PFSK-1 (cell line): Measurements from ENCODE around the gene ZBTB24.

Experiments used
- FOXP2 ChIP-seq: optimal IDR thresholded peaks from 2 replicates; pipeline ENCODE3; 2011; ENCODE audit warnings: borderline replicate concordance, control low read depth, inconsistent platforms; ENCODE audit not compliant: insufficient read depth; ENCODE audit errors: extremely low read length, extremely low read depth
- POLR2AphosphoS5 ChIP-seq: IDR thresholded peaks from 2 replicates; pipeline ENCODE4 v1.6.1; 2012; ENCODE audit warnings: low read depth, mild to moderate bottlenecking, control low read depth, low read length, moderate library complexity
- SIN3A ChIP-seq: IDR thresholded peaks from 2 replicates; pipeline ENCODE4 v1.6.1; 2012; ENCODE audit warnings: mild to moderate bottlenecking, low read length, moderate library complexity, borderline replicate concordance; ENCODE audit not compliant: insufficient read depth
- TAF1 ChIP-seq: IDR thresholded peaks from 2 replicates; pipeline ENCODE4 v1.6.1; 2012; ENCODE audit warnings: low read length, control low read depth, borderline replicate concordance; ENCODE audit not compliant: insufficient read depth
- TF ChIP-seq, protein P1 (sequence below), 2 experiments: IDR thresholded peaks; 2 replicates each; pipeline versions ENCODE4 v1.6.1 to v1.8.0; 2011 to 2012; ENCODE audit warnings: low read depth in 2 of 2, low read length in 2 of 2, control low read depth in 1 of 2, inconsistent platforms in 1 of 2, mild to moderate bottlenecking in 1 of 2, moderate library complexity in 1 of 2; ENCODE audit not compliant: insufficient read depth in 1 of 2

The ZBTB24 gene

GRCh38 chr6:109480993-109481480, 2.0 kb downstream of the ZBTB24 start:
- TF ChIP-seq SIN3A, result no peak
- TF ChIP-seq TAF1, result no peak
- TF ChIP-seq, protein P1, sequence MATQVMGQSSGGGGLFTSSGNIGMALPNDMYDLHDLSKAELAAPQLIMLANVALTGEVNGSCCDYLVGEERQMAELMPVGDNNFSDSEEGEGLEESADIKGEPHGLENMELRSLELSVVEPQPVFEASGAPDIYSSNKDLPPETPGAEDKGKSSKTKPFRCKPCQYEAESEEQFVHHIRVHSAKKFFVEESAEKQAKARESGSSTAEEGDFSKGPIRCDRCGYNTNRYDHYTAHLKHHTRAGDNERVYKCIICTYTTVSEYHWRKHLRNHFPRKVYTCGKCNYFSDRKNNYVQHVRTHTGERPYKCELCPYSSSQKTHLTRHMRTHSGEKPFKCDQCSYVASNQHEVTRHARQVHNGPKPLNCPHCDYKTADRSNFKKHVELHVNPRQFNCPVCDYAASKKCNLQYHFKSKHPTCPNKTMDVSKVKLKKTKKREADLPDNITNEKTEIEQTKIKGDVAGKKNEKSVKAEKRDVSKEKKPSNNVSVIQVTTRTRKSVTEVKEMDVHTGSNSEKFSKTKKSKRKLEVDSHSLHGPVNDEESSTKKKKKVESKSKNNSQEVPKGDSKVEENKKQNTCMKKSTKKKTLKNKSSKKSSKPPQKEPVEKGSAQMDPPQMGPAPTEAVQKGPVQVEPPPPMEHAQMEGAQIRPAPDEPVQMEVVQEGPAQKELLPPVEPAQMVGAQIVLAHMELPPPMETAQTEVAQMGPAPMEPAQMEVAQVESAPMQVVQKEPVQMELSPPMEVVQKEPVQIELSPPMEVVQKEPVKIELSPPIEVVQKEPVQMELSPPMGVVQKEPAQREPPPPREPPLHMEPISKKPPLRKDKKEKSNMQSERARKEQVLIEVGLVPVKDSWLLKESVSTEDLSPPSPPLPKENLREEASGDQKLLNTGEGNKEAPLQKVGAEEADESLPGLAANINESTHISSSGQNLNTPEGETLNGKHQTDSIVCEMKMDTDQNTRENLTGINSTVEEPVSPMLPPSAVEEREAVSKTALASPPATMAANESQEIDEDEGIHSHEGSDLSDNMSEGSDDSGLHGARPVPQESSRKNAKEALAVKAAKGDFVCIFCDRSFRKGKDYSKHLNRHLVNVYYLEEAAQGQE (IDR thresholded peaks at IDR 0.05; ENCODE audit: insufficient read depth in 1 of 2, low read depth in 2 of 2, low read length in 2 of 2), result no peak
- no peak for TF ChIP-seq FOXP2
- TF ChIP-seq POLR2AphosphoS5, result no peak

GRCh38 chr6:109478841-109479624, 4.0 kb downstream of the ZBTB24 start:
- TF ChIP-seq POLR2AphosphoS5 (no peak), TAF1 (no peak), FOXP2 (no peak), SIN3A (no peak)
- TF ChIP-seq, protein P1 (IDR thresholded peaks at IDR 0.05; ENCODE audit: insufficient read depth in 1 of 2, low read depth in 2 of 2, low read length in 2 of 2), result no peak

- TF ChIP-seq, protein P1 (IDR thresholded peaks at IDR 0.05; ENCODE audit: insufficient read depth in 1 of 2, low read depth in 2 of 2, low read length in 2 of 2), result no peak
- no peak for TF ChIP-seq FOXP2
Observed at GRCh38 chr6:109478222-109478805, 4.7 kb downstream of the ZBTB24 start.

GRCh38 chr6:109477725-109478124, 5.3 kb downstream of the ZBTB24 start:
- no peak for TF ChIP-seq TAF1
- no peak for TF ChIP-seq SIN3A
- TF ChIP-seq POLR2AphosphoS5, result no peak
- TF ChIP-seq FOXP2, result no peak
- TF ChIP-seq, protein P1 (IDR thresholded peaks at IDR 0.05; ENCODE audit: insufficient read depth in 1 of 2, low read depth in 2 of 2, low read length in 2 of 2), result no peak
